HFFc6 (cell line): Measurements from ENCODE around the gene ADORA2A. TPM values are rescaled to one million over a fixed set of nuclear protein-coding genes. Genes with fewer than 3 reads are reported as not detected.
A peak's percentile ranks its signal among the peaks of the same experiment; 100 is the strongest.

Experiments
- DNase-seq: peaks from one replicate; pipeline ENCODE4 v3.0.0-alpha.2; 2018
- H3K27ac Mint-ChIP-seq: 2 replicates; pipeline ENCODE4 v1.8.0; 2020; ENCODE audit warnings: mild to moderate bottlenecking, mixed read lengths
- H3K27me3 Mint-ChIP-seq: 2 replicates; pipeline ENCODE4 v1.8.0; 2021; ENCODE audit warnings: mild to moderate bottlenecking, moderate library complexity, mixed read lengths; ENCODE audit not compliant: insufficient read depth
- H3K36me3 Mint-ChIP-seq: 2 replicates; pipeline ENCODE4 v1.8.0; 2021; ENCODE audit warnings: low read depth, mixed read lengths
- H3K4me1 Mint-ChIP-seq: 2 replicates; pipeline ENCODE4 v1.8.0; 2020; ENCODE audit warnings: low read depth, mixed read lengths
- H3K4me3 Mint-ChIP-seq: 2 replicates; pipeline ENCODE4 v1.8.0; 2020; ENCODE audit warnings: mild to moderate bottlenecking, moderate library complexity, mixed read lengths
- H3K9me3 Mint-ChIP-seq: 2 replicates; pipeline ENCODE4 v1.8.0; 2020; ENCODE audit warnings: mild to moderate bottlenecking, mixed read lengths
- total RNA-seq, 6 experiments: library from RNA; stranded (reverse); fragmentation: NEBNext Ultra II Directional; extraction: Animal tissue kit (Norgen Biotek cat#: 25700); gene quantifications; 2 replicates in 1 of 6; 3 replicates in 5 of 6; pipeline ENCODE4 v1.2.3, GENCODE V29; 2021
- TF ChIP-seq, protein P1 (sequence below): fragments of 200-600 bp; sonication (generic); IDR thresholded peaks from 2 replicates; pipeline ENCODE4 v1.5.0; 2021; ENCODE audit warnings: antibody characterized with exemption, mild to moderate bottlenecking

ADORA2A gene
- total RNA-seq, 6 experiments from 2014 or later = 1.1 to 2.9 (median 1.4) TPM

DNA sequence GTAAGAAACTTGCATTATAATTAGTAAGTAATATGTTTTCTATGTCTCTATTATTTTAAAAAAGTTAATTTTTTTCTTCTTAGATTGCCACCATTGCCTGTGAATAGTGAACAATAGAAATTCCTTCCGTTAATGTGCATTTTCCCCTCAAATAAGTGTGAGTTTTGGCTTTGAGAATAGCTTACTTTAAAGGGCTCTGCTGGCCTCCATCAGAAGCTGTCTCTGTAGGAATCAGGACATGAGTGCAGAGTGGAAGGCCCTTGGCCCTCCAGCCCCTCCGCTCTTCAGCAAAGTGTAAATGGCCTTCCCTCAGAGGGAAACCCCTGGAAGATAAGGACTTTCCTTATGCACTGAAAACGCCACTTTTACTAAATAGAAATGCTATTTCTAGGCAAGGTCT is 24.1 kb upstream of the ADORA2A start:
- peak overlapping the region; percentile 76; the same call in 1 of the 2 replicates for H3K27ac Mint-ChIP-seq
- no peaks in the 10 kb centered on the region for H3K9me3 Mint-ChIP-seq
- H3K36me3 Mint-ChIP-seq = peaks cover 37% of the 10 kb centered on the region
- H3K27me3 Mint-ChIP-seq = peaks cover 4% of the 10 kb centered on the region
- TF ChIP-seq, protein P1, sequence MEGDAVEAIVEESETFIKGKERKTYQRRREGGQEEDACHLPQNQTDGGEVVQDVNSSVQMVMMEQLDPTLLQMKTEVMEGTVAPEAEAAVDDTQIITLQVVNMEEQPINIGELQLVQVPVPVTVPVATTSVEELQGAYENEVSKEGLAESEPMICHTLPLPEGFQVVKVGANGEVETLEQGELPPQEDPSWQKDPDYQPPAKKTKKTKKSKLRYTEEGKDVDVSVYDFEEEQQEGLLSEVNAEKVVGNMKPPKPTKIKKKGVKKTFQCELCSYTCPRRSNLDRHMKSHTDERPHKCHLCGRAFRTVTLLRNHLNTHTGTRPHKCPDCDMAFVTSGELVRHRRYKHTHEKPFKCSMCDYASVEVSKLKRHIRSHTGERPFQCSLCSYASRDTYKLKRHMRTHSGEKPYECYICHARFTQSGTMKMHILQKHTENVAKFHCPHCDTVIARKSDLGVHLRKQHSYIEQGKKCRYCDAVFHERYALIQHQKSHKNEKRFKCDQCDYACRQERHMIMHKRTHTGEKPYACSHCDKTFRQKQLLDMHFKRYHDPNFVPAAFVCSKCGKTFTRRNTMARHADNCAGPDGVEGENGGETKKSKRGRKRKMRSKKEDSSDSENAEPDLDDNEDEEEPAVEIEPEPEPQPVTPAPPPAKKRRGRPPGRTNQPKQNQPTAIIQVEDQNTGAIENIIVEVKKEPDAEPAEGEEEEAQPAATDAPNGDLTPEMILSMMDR = no peak
- DNase-seq = no peak
- peaks cover 60% of the 10 kb centered on the region for H3K4me1 Mint-ChIP-seq
- H3K4me3 Mint-ChIP-seq = peak overlapping the region; percentile 76

DNA sequence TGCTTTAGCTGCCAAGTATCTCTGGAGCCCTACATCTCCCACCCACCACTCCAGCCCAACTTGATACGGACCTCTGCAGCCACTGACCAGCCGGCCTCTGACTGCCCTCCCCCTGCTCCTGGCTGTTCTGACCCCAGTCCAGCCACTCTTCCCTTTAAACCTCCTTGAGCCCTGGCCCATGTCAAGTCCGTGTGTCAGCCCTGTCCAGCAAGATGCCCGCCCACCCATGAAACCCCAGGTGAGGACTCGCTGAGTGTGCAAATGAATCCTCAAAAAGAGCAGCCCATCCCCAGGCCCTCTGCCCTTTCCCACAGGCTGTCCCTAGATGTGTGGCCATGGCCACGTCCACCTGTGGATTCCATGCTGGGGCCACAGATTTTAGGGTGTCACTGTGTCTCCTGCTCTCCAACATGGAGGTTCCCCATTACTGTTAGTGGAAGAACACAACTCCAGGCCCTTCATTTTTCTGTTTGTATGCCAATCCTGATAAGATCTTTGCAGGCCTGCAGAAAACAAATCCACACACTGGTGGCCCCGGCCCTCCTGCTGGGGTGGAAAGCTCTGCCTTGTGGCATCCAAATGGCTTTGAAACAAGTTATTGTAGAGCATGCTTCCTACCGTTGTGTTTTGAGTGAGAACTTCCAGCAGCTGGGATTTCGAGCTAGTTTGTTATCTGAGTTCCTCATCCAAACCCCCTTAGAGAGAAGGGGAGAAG is 22.7 kb upstream of the ADORA2A start:
- no peaks in the 10 kb centered on the region for H3K9me3 Mint-ChIP-seq
- H3K36me3 Mint-ChIP-seq = peaks cover 37% of the 10 kb centered on the region
- DNase-seq = no peak
- TF ChIP-seq, protein P1 = no peak
- H3K27ac Mint-ChIP-seq = no peak overlapping the region
- peaks cover 60% of the 10 kb centered on the region for H3K4me1 Mint-ChIP-seq
- H3K4me3 Mint-ChIP-seq = no peak overlapping the region
- H3K27me3 Mint-ChIP-seq = peaks cover 4% of the 10 kb centered on the region

DNA sequence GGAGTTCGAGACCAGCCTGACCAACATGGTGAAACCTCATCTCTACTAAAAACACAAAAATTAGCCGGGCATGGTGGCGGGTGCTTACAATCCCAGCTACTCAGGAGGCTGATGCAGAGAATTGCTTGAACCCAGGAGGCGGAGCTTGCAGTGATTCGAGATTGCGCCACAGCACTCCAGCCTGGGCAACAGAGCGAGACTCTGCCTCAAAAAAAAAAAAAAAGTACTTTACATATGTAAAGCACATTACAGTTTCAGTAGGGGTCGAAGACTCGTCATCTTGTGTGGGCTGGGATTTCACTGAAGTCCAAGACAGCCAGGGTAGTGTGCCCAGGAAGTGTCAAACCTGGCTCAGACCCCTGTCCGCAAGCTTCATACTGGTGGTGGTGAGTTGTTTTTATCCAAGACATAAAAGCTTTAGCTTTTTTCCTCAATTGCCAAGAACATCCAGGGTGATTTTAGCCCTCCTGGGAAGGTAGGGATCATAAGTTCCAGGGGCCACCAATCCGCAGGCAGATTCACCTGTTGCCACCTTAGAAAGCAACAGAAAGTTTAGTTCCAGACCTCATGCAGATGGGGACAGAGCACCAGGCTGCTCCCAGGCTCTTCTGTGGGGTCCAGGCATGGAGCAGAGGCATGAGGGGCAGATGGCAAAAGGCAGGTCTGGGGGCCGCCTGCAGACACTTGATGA is 21.6 kb upstream of the ADORA2A start:
- TF ChIP-seq, protein P1 = no peak
- peaks cover 28% of the 10 kb centered on the region for H3K36me3 Mint-ChIP-seq
- peaks cover 4% of the 10 kb centered on the region for H3K27me3 Mint-ChIP-seq
- H3K27ac Mint-ChIP-seq = no peak overlapping the region
- H3K9me3 Mint-ChIP-seq = no peaks in the 10 kb centered on the region
- H3K4me3 Mint-ChIP-seq = no peak overlapping the region
- no peak for DNase-seq
- peaks cover 58% of the 10 kb centered on the region for H3K4me1 Mint-ChIP-seq

DNA sequence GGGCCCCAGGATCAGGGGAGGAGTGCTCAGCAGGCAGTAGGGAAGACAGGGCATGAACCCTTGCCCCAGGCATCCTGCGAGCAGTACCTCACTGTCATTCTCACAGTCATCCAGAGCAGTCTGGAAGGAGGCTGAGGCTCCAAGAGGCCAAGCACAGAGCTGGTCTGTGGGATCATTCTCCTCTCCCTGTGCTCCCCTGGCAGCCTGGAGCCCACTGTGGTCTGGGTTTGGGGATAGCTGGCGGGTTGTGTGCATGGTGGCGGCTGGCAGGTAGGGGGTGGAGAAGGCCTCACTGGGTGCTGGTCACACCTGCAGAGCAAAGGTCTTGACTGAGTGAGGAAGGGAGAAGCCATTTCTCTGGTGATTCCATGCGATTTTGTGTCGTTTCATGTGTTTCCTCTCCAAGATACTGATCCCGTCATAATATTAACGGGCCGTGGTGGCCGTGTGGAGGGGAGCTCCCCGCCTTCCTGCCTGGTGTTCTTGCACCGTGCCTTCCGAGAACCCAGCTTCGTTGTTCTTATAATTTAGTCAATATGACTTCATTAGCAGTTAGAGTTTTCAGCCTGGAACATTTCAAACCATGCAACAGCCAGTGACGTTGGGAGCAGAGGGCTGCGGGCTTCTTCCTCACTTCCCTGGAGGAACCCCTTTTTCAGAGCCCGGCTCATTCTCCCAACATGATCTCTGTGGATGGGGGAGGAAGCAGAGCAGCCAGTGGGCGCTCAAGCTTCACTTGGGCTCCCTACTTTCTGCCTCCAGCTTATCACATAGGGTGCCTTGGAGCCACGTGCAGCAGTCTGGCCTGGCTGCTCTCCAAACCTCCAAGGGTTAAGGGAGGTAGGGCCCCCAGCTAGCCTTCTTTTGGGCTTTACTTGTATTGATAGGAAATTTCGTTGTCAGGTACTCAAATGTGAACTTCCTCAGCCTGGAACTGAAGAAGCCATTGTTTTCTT is 20.8 kb upstream of the ADORA2A start:
- no peak overlapping the region for H3K4me3 Mint-ChIP-seq

DNA sequence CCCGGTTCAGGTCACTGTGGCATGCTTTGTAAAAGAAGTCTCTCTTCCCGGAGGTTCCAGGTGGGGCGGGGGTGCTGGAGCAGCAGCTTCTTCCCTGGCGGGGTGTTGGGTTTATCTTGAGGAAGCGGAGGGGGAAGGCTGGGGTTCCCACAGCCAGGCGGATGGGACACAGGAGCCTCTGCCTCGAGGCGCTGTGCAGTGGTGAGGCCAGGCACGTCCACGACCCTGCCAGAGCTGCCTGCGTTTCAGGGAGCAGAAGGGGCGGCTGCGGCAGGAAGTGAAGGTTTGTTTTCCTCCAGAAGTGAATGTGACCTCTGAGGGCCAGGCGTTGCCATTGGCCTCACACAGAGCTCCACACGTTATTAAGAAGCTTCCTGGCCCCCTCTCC is 20.1 kb upstream of the ADORA2A start:
- TF ChIP-seq, protein P1 = no peak
- Mint-ChIP-seq H3K36me3 (peaks cover 18% of the 10 kb centered on the region), H3K9me3 (no peaks in the 10 kb centered on the region), H3K27me3 (peaks cover 2% of the 10 kb centered on the region), H3K4me1 (peaks cover 44% of the 10 kb centered on the region), H3K27ac (no peak overlapping the region), H3K4me3 (no peak overlapping the region)
- DNase-seq = no peak

More for the DNA sequence above, 20.8 kb upstream of the ADORA2A start:
- peaks cover 20% of the 10 kb centered on the region for H3K36me3 Mint-ChIP-seq
- no peak overlapping the region for H3K27ac Mint-ChIP-seq
- H3K9me3 Mint-ChIP-seq = no peaks in the 10 kb centered on the region
- TF ChIP-seq, protein P1 = no peak
- H3K27me3 Mint-ChIP-seq = peaks cover 4% of the 10 kb centered on the region
- peaks cover 50% of the 10 kb centered on the region for H3K4me1 Mint-ChIP-seq
- DNase-seq = no peak
